Measurements from ENCODE around the gene ADAMTSL3. TPM values are rescaled to one million over a fixed set of nuclear protein-coding genes. Genes with fewer than 3 reads are reported as not detected.

Gene ADAMTSL3
- polyA plus RNA-seq, 1 donor from 2014 or later: 0.51 TPM

DNA sequence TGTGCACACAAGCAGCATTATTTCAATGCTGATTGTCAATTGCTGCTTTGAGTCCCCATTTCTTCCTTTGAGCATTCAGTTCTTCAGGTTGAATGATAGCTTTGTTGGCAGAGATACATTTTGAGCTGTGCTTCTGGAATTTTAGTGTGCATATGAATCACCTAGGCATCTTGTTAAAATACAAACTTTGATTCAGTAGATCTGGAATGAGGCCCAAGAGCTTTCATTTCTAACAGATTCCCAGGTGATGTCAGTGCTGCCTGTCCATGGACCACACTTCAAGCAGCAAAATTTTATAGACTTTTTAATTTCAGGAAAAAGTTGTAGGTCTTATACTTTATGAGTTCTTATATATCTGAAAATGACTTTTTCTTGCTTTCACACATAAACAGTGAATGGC lies 131.1 kb downstream of the ADAMTSL3 start:
- Histone ChIP-seq H3K4me3 (ENCODE audit: low read length) (no peak overlapping the region), H3K36me3 (ENCODE audit: insufficient read depth, low read length) (no peaks in the 10 kb centered on the region), H3K4me2 (ENCODE audit: low read length) (no peak overlapping the region), H3K9ac (ENCODE audit: low read length) (no peak overlapping the region), H3K27ac (ENCODE audit: low read length) (no peak overlapping the region), H3F3A (ENCODE audit: insufficient read depth, low read length, poor library complexity, severe bottlenecking) (no peaks in the 10 kb centered on the region), H2AFZ (ENCODE audit: low read depth, low read length) (no peak overlapping the region), H3K27me3 (ENCODE audit: insufficient read depth, low read depth, low read length) (no peaks in the 10 kb centered on the region), H4K20me1 (ENCODE audit: insufficient read depth) (no peaks in the 10 kb centered on the region), H3K79me2 (replicated peaks; ENCODE audit: insufficient read depth, low read length) (no peaks in the 10 kb centered on the region), H3K9me3 (ENCODE audit: low read length) (no peaks in the 10 kb centered on the region), H3K9me2 (ENCODE audit: insufficient read depth, low read length) (no peaks in the 10 kb centered on the region)
- TF ChIP-seq, protein P1, sequence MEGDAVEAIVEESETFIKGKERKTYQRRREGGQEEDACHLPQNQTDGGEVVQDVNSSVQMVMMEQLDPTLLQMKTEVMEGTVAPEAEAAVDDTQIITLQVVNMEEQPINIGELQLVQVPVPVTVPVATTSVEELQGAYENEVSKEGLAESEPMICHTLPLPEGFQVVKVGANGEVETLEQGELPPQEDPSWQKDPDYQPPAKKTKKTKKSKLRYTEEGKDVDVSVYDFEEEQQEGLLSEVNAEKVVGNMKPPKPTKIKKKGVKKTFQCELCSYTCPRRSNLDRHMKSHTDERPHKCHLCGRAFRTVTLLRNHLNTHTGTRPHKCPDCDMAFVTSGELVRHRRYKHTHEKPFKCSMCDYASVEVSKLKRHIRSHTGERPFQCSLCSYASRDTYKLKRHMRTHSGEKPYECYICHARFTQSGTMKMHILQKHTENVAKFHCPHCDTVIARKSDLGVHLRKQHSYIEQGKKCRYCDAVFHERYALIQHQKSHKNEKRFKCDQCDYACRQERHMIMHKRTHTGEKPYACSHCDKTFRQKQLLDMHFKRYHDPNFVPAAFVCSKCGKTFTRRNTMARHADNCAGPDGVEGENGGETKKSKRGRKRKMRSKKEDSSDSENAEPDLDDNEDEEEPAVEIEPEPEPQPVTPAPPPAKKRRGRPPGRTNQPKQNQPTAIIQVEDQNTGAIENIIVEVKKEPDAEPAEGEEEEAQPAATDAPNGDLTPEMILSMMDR (IDR thresholded peaks at IDR 0.05; ENCODE audit: poor library complexity, severe bottlenecking): no peak
- TF ChIP-seq POLR2AphosphoS5 (IDR thresholded peaks at IDR 0.05) (no peak), EZH2 (IDR thresholded peaks at IDR 0.05; ENCODE audit: borderline replicate concordance, insufficient read depth, low read length, poor library complexity, severe bottlenecking) (no peak), SMC3 (conservative IDR thresholded peaks at IDR 0.05; ENCODE audit: poor library complexity) (no peak), EP300 (conservative IDR thresholded peaks at IDR 0.05; ENCODE audit: poor library complexity, severe bottlenecking) (no peak), TAF1 (IDR thresholded peaks at IDR 0.05; ENCODE audit: low read depth) (no peak), RAD21 (conservative IDR thresholded peaks at IDR 0.05) (no peak), MXI1 (conservative IDR thresholded peaks at IDR 0.05; ENCODE audit: poor library complexity, severe bottlenecking) (no peak)
- TF ChIP-seq, protein P2, sequence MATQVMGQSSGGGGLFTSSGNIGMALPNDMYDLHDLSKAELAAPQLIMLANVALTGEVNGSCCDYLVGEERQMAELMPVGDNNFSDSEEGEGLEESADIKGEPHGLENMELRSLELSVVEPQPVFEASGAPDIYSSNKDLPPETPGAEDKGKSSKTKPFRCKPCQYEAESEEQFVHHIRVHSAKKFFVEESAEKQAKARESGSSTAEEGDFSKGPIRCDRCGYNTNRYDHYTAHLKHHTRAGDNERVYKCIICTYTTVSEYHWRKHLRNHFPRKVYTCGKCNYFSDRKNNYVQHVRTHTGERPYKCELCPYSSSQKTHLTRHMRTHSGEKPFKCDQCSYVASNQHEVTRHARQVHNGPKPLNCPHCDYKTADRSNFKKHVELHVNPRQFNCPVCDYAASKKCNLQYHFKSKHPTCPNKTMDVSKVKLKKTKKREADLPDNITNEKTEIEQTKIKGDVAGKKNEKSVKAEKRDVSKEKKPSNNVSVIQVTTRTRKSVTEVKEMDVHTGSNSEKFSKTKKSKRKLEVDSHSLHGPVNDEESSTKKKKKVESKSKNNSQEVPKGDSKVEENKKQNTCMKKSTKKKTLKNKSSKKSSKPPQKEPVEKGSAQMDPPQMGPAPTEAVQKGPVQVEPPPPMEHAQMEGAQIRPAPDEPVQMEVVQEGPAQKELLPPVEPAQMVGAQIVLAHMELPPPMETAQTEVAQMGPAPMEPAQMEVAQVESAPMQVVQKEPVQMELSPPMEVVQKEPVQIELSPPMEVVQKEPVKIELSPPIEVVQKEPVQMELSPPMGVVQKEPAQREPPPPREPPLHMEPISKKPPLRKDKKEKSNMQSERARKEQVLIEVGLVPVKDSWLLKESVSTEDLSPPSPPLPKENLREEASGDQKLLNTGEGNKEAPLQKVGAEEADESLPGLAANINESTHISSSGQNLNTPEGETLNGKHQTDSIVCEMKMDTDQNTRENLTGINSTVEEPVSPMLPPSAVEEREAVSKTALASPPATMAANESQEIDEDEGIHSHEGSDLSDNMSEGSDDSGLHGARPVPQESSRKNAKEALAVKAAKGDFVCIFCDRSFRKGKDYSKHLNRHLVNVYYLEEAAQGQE (IDR thresholded peaks at IDR 0.05; ENCODE audit: borderline replicate concordance): no peak

DNA sequence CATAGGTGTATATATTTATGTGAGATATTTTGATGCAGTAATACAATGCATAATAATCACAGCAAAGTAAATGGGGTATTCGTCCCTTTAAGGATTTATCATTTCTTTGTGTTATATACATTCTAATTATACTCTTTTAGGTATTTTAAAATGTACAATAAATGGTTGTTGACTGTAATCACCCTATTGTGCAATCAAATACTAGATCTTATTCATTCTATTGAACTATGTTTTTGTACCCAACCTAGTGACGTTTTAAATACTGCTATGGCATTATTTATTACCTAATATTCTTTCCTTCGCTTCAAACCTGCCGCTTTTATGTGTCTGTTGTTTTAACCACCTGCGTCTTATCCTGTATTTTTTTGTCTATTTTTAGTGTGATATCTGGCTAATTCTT lies 132.4 kb downstream of the ADAMTSL3 start:
- Histone ChIP-seq H3F3A (ENCODE audit: insufficient read depth, low read length, poor library complexity, severe bottlenecking) (no peaks in the 10 kb centered on the region), H2AFZ (ENCODE audit: low read depth, low read length) (no peak overlapping the region), H3K4me3 (ENCODE audit: low read length) (no peak overlapping the region), H3K79me2 (replicated peaks; ENCODE audit: insufficient read depth, low read length) (no peaks in the 10 kb centered on the region), H3K27me3 (ENCODE audit: insufficient read depth, low read depth, low read length) (no peaks in the 10 kb centered on the region), H4K20me1 (ENCODE audit: insufficient read depth) (no peaks in the 10 kb centered on the region), H3K9me3 (ENCODE audit: low read length) (no peaks in the 10 kb centered on the region), H3K4me2 (ENCODE audit: low read length) (no peak overlapping the region), H3K9me2 (ENCODE audit: insufficient read depth, low read length) (no peaks in the 10 kb centered on the region), H3K9ac (ENCODE audit: low read length) (no peak overlapping the region), H3K27ac (ENCODE audit: low read length) (no peak overlapping the region), H3K36me3 (ENCODE audit: insufficient read depth, low read length) (no peaks in the 10 kb centered on the region)
- TF ChIP-seq EP300 (conservative IDR thresholded peaks at IDR 0.05; ENCODE audit: poor library complexity, severe bottlenecking): no peak
- no peak for TF ChIP-seq EZH2 (IDR thresholded peaks at IDR 0.05; ENCODE audit: borderline replicate concordance, insufficient read depth, low read length, poor library complexity, severe bottlenecking)
- TF ChIP-seq, protein P1 (IDR thresholded peaks at IDR 0.05; ENCODE audit: poor library complexity, severe bottlenecking): no peak
- TF ChIP-seq, protein P2 (IDR thresholded peaks at IDR 0.05; ENCODE audit: borderline replicate concordance): no peak
- no peak for TF ChIP-seq TAF1 (IDR thresholded peaks at IDR 0.05; ENCODE audit: low read depth)
- no peak for TF ChIP-seq SMC3 (conservative IDR thresholded peaks at IDR 0.05; ENCODE audit: poor library complexity)
- no peak for TF ChIP-seq POLR2AphosphoS5 (IDR thresholded peaks at IDR 0.05)
- no peak for TF ChIP-seq MXI1 (conservative IDR thresholded peaks at IDR 0.05; ENCODE audit: poor library complexity, severe bottlenecking)
- no peak for TF ChIP-seq RAD21 (conservative IDR thresholded peaks at IDR 0.05)

Data from neural cell (in vitro differentiated cells).